Effector memory CD4-positive, alpha-beta T cell (primary cell): Measurements from ENCODE around the gene EEA1.
A peak's percentile ranks its signal among the peaks of the same experiment; 100 is the strongest.
"Not testable (repeated sequence)": the region's sequence is repeated elsewhere in the genome, so short reads cannot be mapped to it uniquely, and the experiment has no call there.

Source experiments
- DNase-seq, 3 donors: peaks; one replicate each; pipeline ENCODE4 v3.0.0-alpha.2; 2020
- H3K27ac ChIP-seq: 2 replicates; pipeline ENCODE4 v1.7.0; 2013; ENCODE audit warnings: mild to moderate bottlenecking, low read length, moderate library complexity; ENCODE audit not compliant: insufficient read depth, poor library complexity, severe bottlenecking
- H3K27me3 ChIP-seq: replicated peaks from 2 replicates; pipeline ENCODE4 v1.7.0; 2013; ENCODE audit warnings: mild to moderate bottlenecking, low read length; ENCODE audit not compliant: insufficient read depth, control insufficient read depth, poor library complexity, severe bottlenecking
- H3K36me3 ChIP-seq: 2 replicates; pipeline ENCODE4 v1.7.0; 2013; ENCODE audit warnings: mild to moderate bottlenecking, low read length, moderate library complexity; ENCODE audit not compliant: control insufficient read depth, insufficient read depth
- H3K4me1 ChIP-seq: 2 replicates; pipeline ENCODE4 v1.7.0; 2013; ENCODE audit warnings: low read length, mild to moderate bottlenecking; ENCODE audit not compliant: control insufficient read depth, insufficient read depth, poor library complexity, severe bottlenecking
- H3K4me3 ChIP-seq: 2 replicates; pipeline ENCODE4 v1.7.0; 2013; ENCODE audit warnings: low read length, low read depth, mild to moderate bottlenecking; ENCODE audit not compliant: insufficient read depth, poor library complexity, severe bottlenecking
- H3K9me3 ChIP-seq: 2 replicates; pipeline ENCODE4 v1.7.0; 2013; ENCODE audit warnings: mild to moderate bottlenecking, low read length, moderate library complexity; ENCODE audit not compliant: control insufficient read depth

Gene EEA1

DNA sequence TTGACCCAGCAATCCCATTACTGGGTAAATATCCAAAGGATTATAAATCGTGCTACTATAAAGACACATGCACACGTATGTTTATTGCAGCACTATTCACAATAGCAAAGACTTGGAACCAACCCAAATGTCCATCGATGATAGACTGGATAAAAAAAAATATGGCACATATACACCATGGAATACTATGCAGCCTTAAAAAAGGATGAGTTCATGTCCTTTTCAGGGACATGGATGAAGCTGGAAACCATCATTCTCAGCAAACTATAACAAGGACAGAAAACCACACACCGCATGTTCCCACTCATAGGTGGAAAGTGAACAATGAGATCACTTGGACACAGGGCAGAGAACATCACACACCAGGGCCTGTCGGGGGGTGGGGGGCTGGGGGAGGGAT, 134.7 kb downstream of the EEA1 start:
- peaks cover 11% of the 10 kb centered on the region for H3K36me3 ChIP-seq
- not testable (repeated sequence) for H3K27me3 ChIP-seq, H3K9me3 ChIP-seq, H3K27ac ChIP-seq, DNase-seq, H3K4me1 ChIP-seq, H3K4me3 ChIP-seq

DNA sequence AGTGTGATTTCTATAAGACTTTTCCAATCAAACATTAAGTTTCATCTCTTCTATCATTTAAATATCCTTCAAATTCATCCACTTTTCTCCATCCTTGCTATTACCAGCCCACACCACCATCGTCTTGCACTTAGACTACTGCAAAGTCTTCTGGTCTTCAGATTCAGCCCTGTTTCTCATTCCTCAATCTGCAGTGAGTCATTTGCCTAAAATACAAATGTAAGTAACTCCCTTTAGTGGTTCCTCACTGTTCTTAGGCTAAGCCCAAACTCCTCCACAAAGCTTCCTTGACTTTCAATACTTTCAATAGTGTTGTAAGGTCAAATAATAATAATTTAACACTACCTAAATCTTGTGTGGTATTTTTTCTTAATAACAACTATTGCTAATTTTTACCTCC, 143.1 kb downstream of the EEA1 start:
- Histone ChIP-seq H3K4me1 (no peaks in the 10 kb centered on the region), H3K27me3 (no peaks in the 10 kb centered on the region), H3K9me3 (no peaks in the 10 kb centered on the region), H3K36me3 (peaks cover 7% of the 10 kb centered on the region), H3K4me3 (no peak overlapping the region), H3K27ac (no peak overlapping the region)
- no peak for DNase-seq

- Histone ChIP-seq H3K36me3 (peaks cover 9% of the 10 kb centered on the region), H3K27ac (no peak overlapping the region), H3K4me1 (no peaks in the 10 kb centered on the region), H3K27me3 (no peaks in the 10 kb centered on the region), H3K9me3 (no peaks in the 10 kb centered on the region), H3K4me3 (no peak overlapping the region)
- no peak for DNase-seq
Observed at GRCh38 chr12:92785563-92785950, 143.5 kb downstream of the EEA1 start.

GRCh38 chr12:92784797-92785562, 144.1 kb downstream of the EEA1 start:
- Histone ChIP-seq H3K27me3 (no peaks in the 10 kb centered on the region), H3K4me1 (no peaks in the 10 kb centered on the region), H3K4me3 (no peak overlapping the region), H3K27ac (no peak overlapping the region), H3K36me3 (peaks cover 10% of the 10 kb centered on the region), H3K9me3 (no peaks in the 10 kb centered on the region)
- peak in 1 of 3 donors; percentile 8 for DNase-seq

DNA sequence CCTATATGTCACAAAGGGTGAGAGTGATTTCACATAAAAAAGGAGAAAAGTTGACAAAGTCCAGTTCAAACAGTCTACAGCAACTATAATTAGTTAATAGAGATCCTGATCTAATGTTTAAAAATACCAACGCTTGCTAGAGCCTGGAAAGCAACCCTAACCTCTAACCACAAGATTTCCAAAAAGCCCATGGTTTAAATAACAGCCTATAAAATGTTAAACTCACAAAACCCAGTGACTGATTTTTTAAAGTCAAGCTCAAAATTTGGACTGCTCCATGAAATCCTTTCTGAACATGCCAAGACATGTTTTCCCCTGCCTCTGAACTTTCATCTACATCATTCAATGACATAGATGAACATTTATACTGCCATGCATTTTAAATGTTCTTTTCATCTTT, 144.7 kb downstream of the EEA1 start:
- Histone ChIP-seq H3K27ac (no peak overlapping the region), H3K36me3 (peaks cover 10% of the 10 kb centered on the region), H3K27me3 (no peaks in the 10 kb centered on the region), H3K4me3 (no peak overlapping the region), H3K4me1 (no peaks in the 10 kb centered on the region), H3K9me3 (no peaks in the 10 kb centered on the region)
- DNase-seq = no peak

- H3K27ac ChIP-seq = no peak overlapping the region
- peaks cover 15% of the 10 kb centered on the region for H3K36me3 ChIP-seq
- no peaks in the 10 kb centered on the region for H3K27me3 ChIP-seq
- H3K4me1 ChIP-seq = no peaks in the 10 kb centered on the region
- no peaks in the 10 kb centered on the region for H3K9me3 ChIP-seq
- no peak overlapping the region for H3K4me3 ChIP-seq
- no peak for DNase-seq
Observed at GRCh38 chr12:92779902-92780301, 149.2 kb downstream of the EEA1 start.

GRCh38 chr12:92778525-92778924, 150.6 kb downstream of the EEA1 start:
- no peak for DNase-seq
- H3K4me3 ChIP-seq = no peak overlapping the region
- H3K27me3 ChIP-seq = no peaks in the 10 kb centered on the region
- H3K27ac ChIP-seq = no peak overlapping the region
- H3K36me3 ChIP-seq = peaks cover 15% of the 10 kb centered on the region
- no peaks in the 10 kb centered on the region for H3K4me1 ChIP-seq
- no peaks in the 10 kb centered on the region for H3K9me3 ChIP-seq

DNA sequence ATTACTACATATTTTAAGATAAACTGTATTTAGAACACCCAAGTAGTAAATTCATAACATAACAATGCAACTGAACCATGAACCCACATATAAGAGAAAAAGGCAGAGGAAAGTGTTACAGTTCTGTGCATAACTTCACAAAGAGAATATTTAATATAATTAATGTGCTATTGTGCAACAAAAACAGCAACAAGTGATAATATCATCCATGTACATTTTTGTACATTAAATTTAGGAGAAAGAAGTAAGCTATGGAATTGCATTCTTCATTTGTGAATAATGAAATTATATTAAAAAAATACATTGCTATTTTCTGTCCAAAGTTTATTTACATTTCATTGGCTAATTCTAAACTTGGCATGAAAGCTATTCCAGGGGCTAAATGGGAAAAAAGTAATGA, 153.7 kb downstream of the EEA1 start:
- no peak for DNase-seq

GRCh38 chr12:92771001-92771400, 158.1 kb downstream of the EEA1 start:
- Histone ChIP-seq H3K27ac (no peak overlapping the region), H3K4me1 (no peaks in the 10 kb centered on the region), H3K27me3 (no peaks in the 10 kb centered on the region), H3K36me3 (no peaks in the 10 kb centered on the region), H3K4me3 (no peak overlapping the region), H3K9me3 (no peaks in the 10 kb centered on the region)
- DNase-seq = no peak

More for the DNA sequence above, 153.7 kb downstream of the EEA1 start:
- Histone ChIP-seq H3K4me1 (no peaks in the 10 kb centered on the region), H3K27ac (no peak overlapping the region), H3K36me3 (peaks cover 9% of the 10 kb centered on the region), H3K9me3 (no peaks in the 10 kb centered on the region), H3K27me3 (no peaks in the 10 kb centered on the region), H3K4me3 (no peak overlapping the region)

DNA sequence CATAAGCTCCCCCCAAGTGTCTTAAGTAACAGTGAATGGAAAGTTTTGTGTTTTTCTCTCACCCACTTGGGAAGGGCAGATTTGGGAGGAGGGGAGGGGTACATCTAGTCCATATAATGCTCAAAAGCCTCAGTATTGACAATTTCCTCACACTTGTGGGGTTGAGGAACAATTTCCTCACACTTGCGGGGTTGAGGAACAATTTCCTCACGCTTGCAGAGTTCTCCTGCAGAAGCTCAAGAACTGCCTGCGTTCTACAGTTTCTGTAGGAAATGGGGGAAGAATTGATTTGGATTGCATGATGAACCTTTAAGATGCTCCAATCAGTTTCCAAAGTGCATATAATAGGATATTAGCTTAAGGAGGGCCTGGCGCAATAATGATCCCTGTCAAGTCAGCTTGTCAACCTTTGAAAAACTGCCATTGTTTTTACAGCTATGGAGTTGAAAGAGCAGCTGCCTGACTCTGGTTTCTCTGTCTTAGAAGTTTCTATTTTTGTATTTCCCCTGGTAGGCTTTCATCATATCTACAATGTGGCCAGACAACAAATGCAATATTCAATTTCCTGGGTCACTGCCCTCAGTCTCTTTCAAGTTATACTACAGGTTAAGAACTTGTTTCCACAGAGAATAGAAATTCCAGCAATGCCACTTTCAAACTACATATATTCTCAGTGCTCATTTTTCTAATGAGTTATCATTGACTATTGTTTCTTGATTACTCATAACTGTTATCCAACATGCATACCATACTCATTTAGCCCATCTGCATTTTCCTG, 159.8 kb downstream of the EEA1 start:
- H3K9me3 ChIP-seq = no peaks in the 10 kb centered on the region
- no peaks in the 10 kb centered on the region for H3K27me3 ChIP-seq
- no peaks in the 10 kb centered on the region for H3K4me1 ChIP-seq
- no peak overlapping the region for H3K4me3 ChIP-seq
- DNase-seq = no peak
- H3K27ac ChIP-seq = no peak overlapping the region
- H3K36me3 ChIP-seq = no peaks in the 10 kb centered on the region
